NCI-H187 (cell line): ENCODE data around the gene LRPPRC.

Source experiments
- DNase-seq, 2 experiments: peaks; one replicate each; lab custom pipeline; 2025; lab: John Stamatoyannopoulos, UW

The LRPPRC gene

GRCh38 chr2:43906448-43907109 is 89.2 kb downstream of the LRPPRC start:
- DNase-seq: no peak

- DNase-seq: no peak
These were observed 89.9 kb downstream of the LRPPRC start for GRCh38 chr2:43905871-43906270.

- peak; percentile 80 to 82 for DNase-seq
These were observed 90.4 kb downstream of the LRPPRC start for GRCh38 chr2:43905371-43905803.

DNA sequence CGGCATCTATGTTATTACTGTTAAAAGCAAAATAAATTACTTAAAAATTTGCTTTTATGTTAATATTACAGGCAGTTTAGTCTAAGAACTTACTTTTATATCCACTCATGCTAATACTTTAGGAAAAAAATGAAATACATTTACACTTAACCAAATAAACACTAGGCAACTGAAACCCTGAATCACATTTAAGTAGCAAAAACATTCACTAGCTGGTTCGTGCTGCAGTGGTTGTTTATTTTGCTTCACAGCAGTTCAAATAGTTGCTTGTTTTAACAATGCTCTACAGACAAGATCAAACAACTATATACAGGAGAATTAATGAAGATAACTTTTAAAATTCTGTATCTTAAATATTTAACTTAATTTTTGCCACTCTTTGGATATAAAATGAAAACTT is 96.2 kb downstream of the LRPPRC start:
- no peak for DNase-seq

GRCh38 chr2:43898838-43899346 is 96.9 kb downstream of the LRPPRC start:
- no peak for DNase-seq

DNA sequence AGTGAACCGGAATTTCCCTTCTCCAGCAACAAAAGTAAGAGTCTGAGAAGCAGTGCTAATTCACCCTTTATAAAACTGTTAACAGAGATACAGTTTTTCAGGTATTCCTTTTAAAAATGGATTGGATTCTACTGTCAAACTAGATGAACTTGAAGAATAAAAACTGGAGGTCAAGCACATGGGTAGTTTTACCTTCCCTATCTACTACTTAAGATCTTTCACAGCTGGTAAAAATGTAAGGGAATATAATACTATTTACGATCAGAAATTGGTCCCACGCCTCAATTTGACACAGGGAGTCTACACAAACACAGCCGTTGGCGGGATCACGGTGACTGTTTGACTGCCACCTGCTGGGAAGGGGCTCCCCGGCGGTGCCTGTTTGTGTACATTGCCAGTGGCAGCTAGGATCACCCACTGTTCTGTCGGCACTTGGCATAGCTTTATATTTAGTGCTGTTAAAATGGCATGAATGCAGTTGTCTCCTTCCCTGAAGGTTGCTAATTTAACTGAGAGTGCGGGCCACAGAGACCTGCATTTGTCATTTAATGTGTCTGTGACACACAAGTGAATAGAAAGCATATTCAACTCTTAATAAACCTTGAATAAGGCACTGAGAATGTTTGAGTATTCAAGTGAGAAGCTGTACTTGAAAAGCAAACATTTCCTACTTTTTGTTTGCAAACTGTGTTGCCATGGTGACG is 97.5 kb downstream of the LRPPRC start:
- peak; percentile 63 for DNase-seq

GRCh38 chr2:43897492-43897891 is 98.3 kb downstream of the LRPPRC start:
- DNase-seq: peak; percentile 36 to 59

DNA sequence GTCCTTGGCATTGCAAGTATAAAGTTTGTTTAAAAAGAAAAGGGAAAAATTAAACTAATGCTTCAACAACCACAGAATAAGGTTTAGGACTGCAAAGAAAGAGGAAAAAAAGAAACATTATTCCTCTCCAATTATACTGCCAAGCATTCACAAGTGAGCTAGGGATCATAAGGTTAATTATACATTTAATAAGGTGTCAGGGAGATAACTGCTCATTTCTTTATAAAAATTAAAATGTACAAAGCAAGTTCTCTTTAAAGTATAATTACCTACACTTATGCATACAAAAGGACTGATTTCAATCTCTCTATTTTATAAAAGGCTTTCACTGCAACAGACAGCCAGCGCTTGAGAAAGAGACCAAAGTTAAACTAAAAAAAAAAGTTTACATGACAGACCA is 98.9 kb downstream of the LRPPRC start:
- no peak for DNase-seq

- DNase-seq: no peak
These were observed 101.0 kb downstream of the LRPPRC start for GRCh38 chr2:43894743-43895142.

DNA sequence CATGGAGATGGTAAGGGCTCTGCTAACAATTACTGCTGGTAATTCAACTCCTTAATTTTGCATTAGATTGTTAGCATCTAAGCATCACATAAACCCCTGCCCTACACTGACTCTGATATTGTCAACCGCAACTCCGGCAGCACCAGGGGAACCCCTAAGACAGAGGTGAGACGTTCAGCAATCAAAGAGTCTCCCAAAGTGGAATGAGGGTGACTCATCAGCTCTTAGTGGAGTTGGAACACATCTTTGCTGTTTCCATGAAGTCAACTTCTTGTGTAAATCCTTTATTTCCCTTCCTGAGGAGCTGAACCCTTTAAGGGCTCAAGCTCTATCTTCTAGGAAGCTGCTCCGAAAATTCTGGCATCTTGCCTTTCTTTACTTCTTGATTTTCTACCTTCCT is 104.9 kb downstream of the LRPPRC start:
- no peak for DNase-seq

DNA sequence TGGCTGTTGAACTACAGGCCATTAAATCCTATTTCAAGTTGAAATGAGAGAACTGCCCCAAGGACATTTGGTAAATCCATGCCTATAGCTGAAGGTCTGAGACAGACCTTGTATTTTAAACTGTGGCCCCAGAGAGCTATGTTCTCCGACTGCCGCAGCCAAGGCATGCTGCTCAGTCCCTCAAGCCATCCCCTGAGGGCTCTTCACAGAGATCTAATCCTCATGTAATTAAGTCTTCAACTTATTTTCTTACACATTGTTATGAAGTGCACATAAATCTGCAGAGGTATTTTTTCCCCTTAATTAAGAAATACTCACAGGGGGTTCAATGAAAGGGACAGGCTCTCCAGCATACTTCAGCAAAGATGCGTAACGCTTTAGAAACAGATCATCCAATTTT is 106.4 kb downstream of the LRPPRC start:
- DNase-seq: no peak

GRCh38 chr2:43887176-43887575 is 108.6 kb downstream of the LRPPRC start:
- DNase-seq: no peak

DNA sequence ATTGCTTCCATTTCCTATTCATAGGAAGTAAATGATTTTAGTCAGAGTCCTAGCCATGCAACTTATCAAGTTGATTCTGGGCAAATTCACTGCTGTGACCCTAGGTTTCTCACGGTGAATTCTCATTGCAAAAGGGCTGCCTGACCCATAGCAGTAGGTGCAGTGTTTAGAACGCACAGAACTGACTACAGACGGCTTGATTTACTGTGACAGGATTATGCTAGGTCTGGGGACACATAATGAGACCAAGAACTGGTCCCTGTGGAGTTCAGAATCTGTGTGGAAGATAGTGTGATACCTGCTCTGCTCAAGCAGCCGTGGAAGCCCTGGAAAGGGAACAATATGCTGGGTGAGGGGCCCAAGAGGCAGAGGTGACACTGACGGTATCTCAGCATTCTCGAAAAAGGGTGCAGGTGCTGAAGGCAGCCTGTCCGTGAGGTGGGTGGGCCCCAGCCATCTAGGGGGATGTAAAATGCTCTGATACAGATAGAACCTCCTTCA is 110.6 kb downstream of the LRPPRC start:
- no peak for DNase-seq

- DNase-seq: no peak
These were observed 111.1 kb downstream of the LRPPRC start for GRCh38 chr2:43884689-43885088.

GRCh38 chr2:43882312-43882711 is 113.5 kb downstream of the LRPPRC start:
- DNase-seq: no peak

GRCh38 chr2:43880952-43881351 is 114.8 kb downstream of the LRPPRC start:
- no peak for DNase-seq

GRCh38 chr2:43880471-43880870 is 115.3 kb downstream of the LRPPRC start:
- DNase-seq: no peak

GRCh38 chr2:43879261-43879660 is 116.5 kb downstream of the LRPPRC start:
- DNase-seq: no peak

- peak; percentile 44 to 58 for DNase-seq
These were observed 117.9 kb downstream of the LRPPRC start for GRCh38 chr2:43877782-43878464.

DNA sequence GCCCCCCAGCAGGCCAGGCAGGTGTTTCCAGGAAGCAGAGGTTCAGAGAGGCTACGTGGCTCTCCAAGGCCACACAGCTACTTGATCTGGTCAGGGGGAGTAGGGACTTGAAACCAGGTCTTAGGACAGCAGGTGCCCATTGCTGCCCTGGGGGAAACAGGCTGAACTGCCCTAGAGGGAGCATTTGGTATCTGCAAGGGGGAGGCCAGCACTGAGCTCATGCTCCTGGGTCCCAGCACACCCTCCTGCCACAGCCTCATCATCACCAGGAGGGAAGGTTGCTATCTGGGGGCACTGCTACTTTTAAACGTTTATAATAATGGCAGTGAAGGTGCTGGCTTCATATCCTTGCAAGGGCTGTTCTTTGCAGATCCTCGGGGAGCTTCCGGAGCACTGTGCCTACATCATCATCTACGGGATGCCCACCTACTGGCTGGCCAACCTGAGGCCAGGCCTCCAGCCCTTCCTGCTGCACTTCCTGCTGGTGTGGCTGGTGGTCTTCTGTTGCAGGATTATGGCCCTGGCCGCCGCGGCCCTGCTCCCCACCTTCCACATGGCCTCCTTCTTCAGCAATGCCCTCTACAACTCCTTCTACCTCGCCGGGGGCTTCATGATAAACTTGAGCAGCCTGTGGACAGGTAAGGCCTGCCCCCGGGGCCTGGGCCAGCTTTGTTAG is 120.9 kb downstream of the LRPPRC start:
- DNase-seq: no peak

DNA sequence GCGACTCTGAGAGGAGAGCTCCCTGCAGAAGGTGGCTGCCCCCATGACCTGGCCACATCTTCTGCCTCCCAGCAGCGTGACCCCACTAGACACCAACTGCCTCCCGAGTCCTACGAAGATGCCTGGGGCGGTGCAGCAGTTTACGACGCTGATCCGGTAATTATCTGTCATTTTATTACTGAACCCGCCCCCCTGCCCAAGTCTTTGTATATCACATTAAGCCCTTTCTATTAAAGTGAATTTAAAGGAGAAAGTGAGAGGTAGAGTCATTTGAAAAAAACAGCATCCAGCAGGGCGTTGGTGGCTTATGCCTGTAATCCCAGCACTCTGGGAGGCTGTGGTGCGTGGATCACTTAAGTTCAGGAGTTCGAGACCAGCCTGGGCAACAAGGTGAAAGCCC is 123.6 kb downstream of the LRPPRC start:
- DNase-seq: no peak

GRCh38 chr2:43855292-43855691 is 140.5 kb downstream of the LRPPRC start:
- no peak for DNase-seq
